ENCODE measurements around the gene SLC16A5. TPM values are rescaled to one million over a fixed set of nuclear protein-coding genes. Genes with fewer than 3 reads are reported as not detected.

The SLC16A5 gene
- total and polyA plus RNA-seq, 2 donors from 2014 or later, result 28.4 to 184 TPM

DNA sequence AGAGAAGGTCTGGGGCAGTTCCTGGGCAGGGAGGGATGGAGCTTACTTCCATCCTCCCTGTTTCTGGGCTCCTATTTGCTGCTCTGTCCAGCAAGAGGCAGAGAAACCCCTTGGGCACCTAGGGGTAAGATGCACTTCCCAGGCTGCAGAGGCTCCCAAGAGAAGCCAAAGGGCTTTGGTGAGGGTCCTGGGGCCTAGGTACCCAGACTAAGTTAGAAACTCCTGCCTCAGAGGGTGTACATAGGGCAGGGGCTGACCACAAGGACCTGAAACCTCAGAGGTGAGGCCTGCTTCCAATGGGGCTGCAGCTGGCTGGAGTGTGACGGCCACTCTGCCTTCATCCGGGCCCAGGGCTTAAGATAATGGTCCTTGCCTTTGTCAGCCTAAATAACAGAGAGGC, 20.4 kb downstream of the SLC16A5 start:
- H3K4me1 ChIP-seq (ENCODE audit: control insufficient read depth in 2 of 3, insufficient read depth in 2 of 3, low read depth in 1 of 3, low read length in 3 of 3), result peaks cover 0 to 17% (median 0%) of the 10 kb centered on the region in 3 donors
- no peak overlapping the region for H3K9ac ChIP-seq (ENCODE audit: low read length in 3 of 3)
- TF ChIP-seq, protein P1, sequence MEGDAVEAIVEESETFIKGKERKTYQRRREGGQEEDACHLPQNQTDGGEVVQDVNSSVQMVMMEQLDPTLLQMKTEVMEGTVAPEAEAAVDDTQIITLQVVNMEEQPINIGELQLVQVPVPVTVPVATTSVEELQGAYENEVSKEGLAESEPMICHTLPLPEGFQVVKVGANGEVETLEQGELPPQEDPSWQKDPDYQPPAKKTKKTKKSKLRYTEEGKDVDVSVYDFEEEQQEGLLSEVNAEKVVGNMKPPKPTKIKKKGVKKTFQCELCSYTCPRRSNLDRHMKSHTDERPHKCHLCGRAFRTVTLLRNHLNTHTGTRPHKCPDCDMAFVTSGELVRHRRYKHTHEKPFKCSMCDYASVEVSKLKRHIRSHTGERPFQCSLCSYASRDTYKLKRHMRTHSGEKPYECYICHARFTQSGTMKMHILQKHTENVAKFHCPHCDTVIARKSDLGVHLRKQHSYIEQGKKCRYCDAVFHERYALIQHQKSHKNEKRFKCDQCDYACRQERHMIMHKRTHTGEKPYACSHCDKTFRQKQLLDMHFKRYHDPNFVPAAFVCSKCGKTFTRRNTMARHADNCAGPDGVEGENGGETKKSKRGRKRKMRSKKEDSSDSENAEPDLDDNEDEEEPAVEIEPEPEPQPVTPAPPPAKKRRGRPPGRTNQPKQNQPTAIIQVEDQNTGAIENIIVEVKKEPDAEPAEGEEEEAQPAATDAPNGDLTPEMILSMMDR (IDR thresholded peaks at IDR 0.05; ENCODE audit: borderline replicate concordance, extremely low read depth, insufficient read depth), result no peak
- FAIRE-seq, result no peak
- H3K27me3 ChIP-seq (ENCODE audit: control insufficient read depth, insufficient read depth, low read length), result no peaks in the 10 kb centered on the region
- intact Hi-C loops (cut with DNase I), result no loop called here
- H3K27ac ChIP-seq (ENCODE audit: low read depth in 2 of 2, low read length in 2 of 2), result no peak overlapping the region
- no peak for DNase-seq
- no peaks in the 10 kb centered on the region for H3K9me3 ChIP-seq (ENCODE audit: control insufficient read depth in 2 of 3, insufficient read depth in 1 of 3, low read length in 3 of 3)
- no peak overlapping the region for H3K4me3 ChIP-seq (ENCODE audit: low read length in 3 of 3)
- no peaks in the 10 kb centered on the region for H3K36me3 ChIP-seq (ENCODE audit: control insufficient read depth in 2 of 3, insufficient read depth in 3 of 3, low read length in 3 of 3)

DNA sequence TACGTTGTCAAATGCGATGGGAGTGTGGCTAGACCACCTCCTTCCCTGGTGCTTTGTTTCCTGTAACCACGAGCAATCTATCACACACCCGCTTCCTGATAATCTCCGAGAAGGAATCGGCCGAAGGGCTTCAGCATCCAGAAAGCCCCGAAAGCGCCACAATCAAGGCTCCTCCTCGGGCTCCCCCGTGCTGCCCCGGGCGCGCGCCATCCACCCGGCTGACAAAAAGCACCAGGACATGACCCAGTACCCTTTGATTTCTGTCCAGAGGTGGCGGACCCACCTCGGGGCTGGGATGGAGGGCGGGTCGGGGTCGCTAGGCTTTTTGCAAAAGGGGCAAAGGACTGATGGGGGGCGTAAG, 21.3 kb downstream of the SLC16A5 start:
- intact Hi-C loops (cut with DNase I), result no loop called here
- no peaks in the 10 kb centered on the region for H3K9me3 ChIP-seq (ENCODE audit: control insufficient read depth in 2 of 3, insufficient read depth in 1 of 3, low read length in 3 of 3)
- DNase-seq, result no peak
- peak overlapping the region in 1 of 2 donors; percentile 71 for H3K27ac ChIP-seq (ENCODE audit: low read depth in 2 of 2, low read length in 2 of 2)
- H3K9ac ChIP-seq (ENCODE audit: low read length in 3 of 3), result peak overlapping the region in 1 of 3 donors; percentile 40
- H3K4me3 ChIP-seq (ENCODE audit: low read length in 3 of 3), result peak overlapping the region in 1 of 3 donors; percentile 78
- FAIRE-seq, result no peak
- H3K36me3 ChIP-seq (ENCODE audit: control insufficient read depth in 2 of 3, insufficient read depth in 3 of 3, low read length in 3 of 3), result no peaks in the 10 kb centered on the region
- H3K4me1 ChIP-seq (ENCODE audit: control insufficient read depth in 2 of 3, insufficient read depth in 2 of 3, low read depth in 1 of 3, low read length in 3 of 3), result peaks cover 0 to 21% (median 0%) of the 10 kb centered on the region in 3 donors
- TF ChIP-seq, protein P1 (IDR thresholded peaks at IDR 0.05; ENCODE audit: borderline replicate concordance, extremely low read depth, insufficient read depth), result no peak
- no peaks in the 10 kb centered on the region for H3K27me3 ChIP-seq (ENCODE audit: control insufficient read depth, insufficient read depth, low read length)

DNA sequence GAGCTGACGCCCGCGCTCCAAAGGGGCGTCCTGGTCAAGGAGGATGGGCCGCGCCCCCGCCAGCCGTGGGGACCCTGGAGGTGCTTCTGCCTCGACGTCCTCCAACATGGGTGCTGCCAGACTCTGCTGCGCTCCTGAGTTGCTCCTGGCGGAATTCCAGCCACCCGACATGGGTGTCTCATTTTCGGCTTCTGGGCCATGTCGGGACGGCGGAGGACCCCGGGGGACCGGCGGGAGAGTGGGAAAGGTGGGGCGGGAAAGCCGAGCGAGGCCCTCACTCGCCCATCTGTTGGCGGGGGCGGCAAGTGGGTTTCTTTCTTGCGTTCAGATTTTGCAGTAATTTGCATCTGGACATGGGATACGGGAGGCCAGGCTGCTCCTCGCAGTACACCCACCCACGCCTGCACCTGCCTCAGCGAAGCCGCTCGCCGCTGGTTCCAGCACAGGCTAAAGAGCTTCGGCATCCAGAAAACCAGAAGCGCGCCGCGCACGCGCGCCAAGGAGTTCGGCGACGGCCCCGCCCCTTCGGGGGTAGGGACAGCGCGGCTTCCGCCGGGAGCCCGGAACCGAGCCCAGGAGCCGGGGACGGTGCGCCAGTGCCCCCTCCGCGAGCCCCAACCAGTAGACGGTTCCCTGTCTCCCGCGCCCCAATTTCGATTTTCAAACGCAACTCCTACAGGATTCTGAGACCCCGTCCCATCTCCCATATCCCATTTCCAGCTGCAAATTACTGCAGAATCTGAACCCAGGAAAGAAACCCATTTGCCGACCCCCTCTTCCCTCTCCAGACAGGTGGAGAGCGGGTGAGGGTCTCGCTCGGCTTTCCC, 21.9 kb downstream of the SLC16A5 start, which contains the start of gene ARMC7:
ARMC7 (plus strand) TSS at position 563 of the 827 bp plus-strand sequence. CDS start 320 bp downstream, outside the sequence.
- H3K9me3 ChIP-seq (ENCODE audit: control insufficient read depth in 2 of 3, insufficient read depth in 1 of 3, low read length in 3 of 3), result no peaks in the 10 kb centered on the region
- intact Hi-C loops (cut with DNase I), result no loop called here

More for the DNA sequence above, 21.9 kb downstream of the SLC16A5 start, which contains the start of gene ARMC7:
- H3K9ac ChIP-seq (ENCODE audit: low read length in 3 of 3), result peak within 1 kb of the TSS; percentile 32 to 67 (median 61)
- no peaks in the 10 kb centered on the region for H3K27me3 ChIP-seq (ENCODE audit: control insufficient read depth, insufficient read depth, low read length)
- no peak for FAIRE-seq
- H3K27ac ChIP-seq (ENCODE audit: low read depth in 2 of 2, low read length in 2 of 2), result peak within 1 kb of the TSS in 1 of 2 donors; percentile 71
- no peaks in the 10 kb centered on the region for H3K36me3 ChIP-seq (ENCODE audit: control insufficient read depth in 2 of 3, insufficient read depth in 3 of 3, low read length in 3 of 3)
- peak within 1 kb of the TSS; percentile 62 to 87 (median 78) for H3K4me3 ChIP-seq (ENCODE audit: low read length in 3 of 3)
- peak; percentile 90 to 98 (median 93) for DNase-seq
- peaks cover 0 to 23% (median 0%) of the 10 kb centered on the region in 3 donors for H3K4me1 ChIP-seq (ENCODE audit: control insufficient read depth in 2 of 3, insufficient read depth in 2 of 3, low read depth in 1 of 3, low read length in 3 of 3)
- TF ChIP-seq, protein P1 (IDR thresholded peaks at IDR 0.05; ENCODE audit: borderline replicate concordance, extremely low read depth, insufficient read depth), result peak; percentile 3
